ENCODE measurements around the gene NAMPT.

NAMPT gene

DNA sequence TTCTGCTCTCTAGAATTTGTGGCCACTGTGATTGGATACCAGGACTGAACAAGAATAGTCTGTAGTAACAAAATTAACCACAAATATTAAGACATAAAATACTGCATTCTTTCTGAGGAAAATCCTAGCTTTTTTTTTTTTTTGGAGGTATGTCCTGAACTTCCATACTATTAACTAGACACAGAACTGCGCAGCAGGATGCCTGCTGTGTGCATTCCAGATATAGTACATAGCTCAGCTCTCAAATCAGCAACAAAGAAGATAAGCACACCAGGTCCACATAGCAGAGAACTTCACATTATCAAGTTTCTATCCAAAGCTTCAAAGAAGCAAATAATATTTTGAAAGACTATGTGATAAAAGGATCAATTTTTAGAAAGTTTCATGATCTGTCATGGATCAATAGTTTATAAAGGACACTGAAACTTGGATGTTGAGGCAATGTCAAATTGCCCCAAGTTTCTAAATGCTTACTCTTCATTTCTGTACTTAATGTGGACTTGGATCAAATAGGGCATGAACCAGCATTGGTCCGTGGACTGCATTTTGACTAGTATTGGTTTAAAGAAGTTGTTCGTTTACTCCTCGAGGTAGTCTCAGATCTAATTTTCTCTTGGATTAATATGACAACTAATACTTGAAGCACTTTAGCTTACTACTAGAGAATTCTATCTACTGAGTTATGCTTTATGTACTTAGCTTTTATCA lies 15.4 kb downstream of the NAMPT start:
- Mint-ChIP-seq H3K4me3 (no peak overlapping the region), H3K9me3 (no peaks in the 10 kb centered on the region), H3K4me1 (peaks cover 38% of the 10 kb centered on the region), H3K27ac (peak overlapping the region; percentile 23), H3K36me3 (peaks cover 100% of the 10 kb centered on the region)
- ATAC-seq = no peak
- DNase-seq (ENCODE audit: low spot score in 2 of 2) = no peak

DNA sequence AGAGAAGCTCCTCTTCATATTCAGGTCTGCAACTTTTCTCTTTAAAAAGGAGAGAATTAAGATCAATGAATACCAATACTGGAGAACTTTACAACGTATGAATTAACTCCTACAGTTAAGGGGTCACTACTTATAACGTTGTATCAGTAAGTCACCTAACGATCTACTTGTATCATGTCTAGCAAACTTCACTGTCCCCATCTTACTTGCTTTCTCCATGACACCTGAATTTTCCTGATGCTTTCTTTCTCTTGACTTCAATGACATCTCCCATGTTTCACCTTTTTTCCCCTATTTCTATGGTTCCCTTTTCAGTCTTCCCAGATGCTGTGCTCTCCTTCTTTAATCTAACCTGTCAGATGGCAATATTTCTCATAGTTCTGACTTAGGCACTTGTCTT lies 19.6 kb downstream of the NAMPT start:
- Mint-ChIP-seq H3K4me3 (no peak overlapping the region), H3K27ac (peak overlapping the region; percentile 11), H3K4me1 (peaks cover 42% of the 10 kb centered on the region), H3K9me3 (no peaks in the 10 kb centered on the region), H3K36me3 (peaks cover 100% of the 10 kb centered on the region)
- ATAC-seq (no peak), DNase-seq (ENCODE audit: low spot score in 2 of 2) (no peak)

DNA sequence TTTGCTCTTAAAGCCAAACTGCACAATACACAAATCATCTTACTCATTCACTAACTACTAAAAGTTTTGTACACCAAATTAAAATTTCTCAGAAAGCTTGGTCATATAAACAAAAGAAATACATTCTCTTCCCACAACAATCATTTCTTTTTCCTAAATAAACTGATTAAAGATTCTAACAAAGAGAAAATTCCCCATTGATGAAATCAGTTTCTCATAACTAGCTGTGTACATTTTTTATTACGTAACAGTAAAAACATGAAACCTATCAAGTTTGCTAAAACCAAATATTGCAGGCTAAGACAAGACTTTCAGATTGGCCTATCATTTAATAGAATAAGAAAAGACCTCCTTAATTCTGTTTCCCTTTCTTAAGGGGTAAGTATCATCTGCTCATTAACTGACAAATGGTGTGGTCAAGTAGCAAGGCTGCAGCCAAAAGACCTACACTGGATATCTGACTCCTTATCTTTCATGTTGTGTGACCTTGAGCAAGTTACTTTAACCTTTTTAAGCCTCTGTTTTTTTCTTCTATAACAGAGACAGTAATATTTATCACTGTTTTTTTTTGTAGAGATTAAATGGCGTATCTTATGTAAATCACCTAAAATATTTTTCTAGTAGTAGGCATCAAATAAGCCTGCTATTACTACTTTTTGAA lies 22.4 kb downstream of the NAMPT start:
- Mint-ChIP-seq H3K4me3 (no peak overlapping the region), H3K4me1 (peaks cover 48% of the 10 kb centered on the region), H3K27ac (no peak overlapping the region), H3K9me3 (no peaks in the 10 kb centered on the region), H3K36me3 (peaks cover 100% of the 10 kb centered on the region)
- ATAC-seq = no peak
- no peak for DNase-seq (ENCODE audit: low spot score in 2 of 2)

DNA sequence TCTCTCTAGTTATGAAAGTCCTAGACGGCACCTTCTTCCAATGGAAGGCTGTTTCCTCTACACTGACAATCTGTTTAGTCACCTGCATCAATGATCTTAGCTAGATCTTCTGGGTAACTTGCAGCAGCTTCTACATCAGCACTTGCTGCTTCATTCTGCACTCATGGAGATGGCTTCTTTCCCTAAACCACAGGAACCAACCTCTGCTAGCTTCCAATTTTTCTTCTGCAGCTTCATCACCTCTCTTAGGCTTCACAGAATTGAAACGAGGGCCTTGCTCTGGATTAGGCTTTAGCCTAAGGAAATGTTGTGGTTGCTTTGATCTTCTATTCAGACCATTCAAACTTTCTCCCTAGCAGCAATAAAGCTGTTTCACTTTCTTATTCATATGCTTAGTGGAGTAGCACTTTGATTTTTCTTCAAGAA lies 24.6 kb downstream of the NAMPT start:
- DNase-seq (ENCODE audit: low spot score in 2 of 2) (no peak), ATAC-seq (peak; percentile 41)
- Mint-ChIP-seq H3K27ac (peak overlapping the region; percentile 63), H3K36me3 (peaks cover 100% of the 10 kb centered on the region), H3K9me3 (no peaks in the 10 kb centered on the region), H3K4me3 (no peak overlapping the region), H3K4me1 (peaks cover 53% of the 10 kb centered on the region)

DNA sequence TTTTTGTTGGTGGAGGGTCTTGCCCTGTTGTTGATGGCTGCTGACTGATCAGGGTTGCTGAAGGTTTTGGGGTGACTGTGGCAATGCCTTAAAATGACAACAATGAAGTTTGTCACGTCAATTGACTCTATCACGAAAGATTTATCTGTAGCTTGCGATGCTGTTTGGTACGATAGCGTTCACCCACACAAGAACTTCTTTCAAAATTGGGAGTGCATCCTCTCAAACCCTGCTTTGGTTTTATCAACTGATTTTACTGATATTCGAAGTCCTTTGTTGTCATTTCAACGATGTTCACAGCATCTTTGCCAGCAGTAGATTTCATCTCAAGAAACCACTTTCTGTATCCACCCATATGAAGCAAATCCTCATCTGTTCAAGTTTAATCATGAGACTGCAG lies 26.0 kb downstream of the NAMPT start:
- DNase-seq (ENCODE audit: low spot score in 2 of 2) = no peak
- Mint-ChIP-seq H3K4me1 (peaks cover 52% of the 10 kb centered on the region), H3K36me3 (peaks cover 100% of the 10 kb centered on the region), H3K9me3 (no peaks in the 10 kb centered on the region), H3K4me3 (no peak overlapping the region), H3K27ac (peak overlapping the region; percentile 63)
- ATAC-seq = no peak

DNA sequence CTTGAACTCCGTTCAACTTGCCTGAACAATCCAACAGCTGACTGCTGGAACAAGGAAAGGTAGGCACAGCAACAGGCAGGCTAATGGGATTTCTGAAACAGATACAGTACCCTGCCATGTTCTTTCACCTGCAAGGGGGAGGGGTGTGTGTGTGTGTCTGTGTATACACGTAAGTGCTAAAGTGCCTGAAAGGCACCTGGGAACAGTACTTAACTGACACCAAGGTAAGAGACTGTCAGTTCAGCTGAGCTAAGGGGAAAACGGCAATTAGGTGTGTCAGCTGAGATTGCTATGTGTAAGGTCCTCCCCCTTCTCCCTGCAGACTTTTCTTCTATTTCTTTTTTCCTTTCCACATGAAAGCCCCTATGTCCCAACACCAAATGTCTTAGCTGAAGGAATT lies 27.0 kb downstream of the NAMPT start:
- peak overlapping the region; percentile 69 for H3K27ac Mint-ChIP-seq
- ATAC-seq (no peak), DNase-seq (ENCODE audit: low spot score in 2 of 2) (no peak)
- no peak overlapping the region for H3K4me3 Mint-ChIP-seq
- H3K9me3 Mint-ChIP-seq = no peaks in the 10 kb centered on the region
- H3K36me3 Mint-ChIP-seq = peaks cover 100% of the 10 kb centered on the region
- H3K4me1 Mint-ChIP-seq = peaks cover 55% of the 10 kb centered on the region

DNA sequence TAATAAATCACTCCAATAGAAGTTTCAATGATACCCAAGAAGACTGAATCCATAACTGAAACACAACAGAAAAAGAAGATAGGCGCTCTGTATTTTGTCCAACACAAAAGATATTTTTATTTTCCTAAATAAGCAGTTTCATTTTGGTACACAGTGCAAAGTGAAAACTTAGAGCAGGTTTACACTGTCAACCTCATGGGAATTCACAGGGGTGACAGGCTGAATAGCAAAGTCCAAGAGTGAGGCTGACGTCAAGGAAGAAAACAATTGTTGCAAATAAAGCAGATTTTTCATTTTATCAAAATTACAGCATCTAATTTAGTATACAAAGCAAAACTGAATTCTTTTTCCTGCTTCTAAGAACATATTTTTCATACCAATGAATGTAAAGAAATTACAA lies 28.6 kb downstream of the NAMPT start:
- H3K36me3 Mint-ChIP-seq = peaks cover 100% of the 10 kb centered on the region
- no peak overlapping the region for H3K4me3 Mint-ChIP-seq
- no peaks in the 10 kb centered on the region for H3K9me3 Mint-ChIP-seq
- H3K27ac Mint-ChIP-seq = peak overlapping the region; percentile 58
- DNase-seq (ENCODE audit: low spot score in 2 of 2) (no peak), ATAC-seq (no peak)
- H3K4me1 Mint-ChIP-seq = peaks cover 55% of the 10 kb centered on the region

DNA sequence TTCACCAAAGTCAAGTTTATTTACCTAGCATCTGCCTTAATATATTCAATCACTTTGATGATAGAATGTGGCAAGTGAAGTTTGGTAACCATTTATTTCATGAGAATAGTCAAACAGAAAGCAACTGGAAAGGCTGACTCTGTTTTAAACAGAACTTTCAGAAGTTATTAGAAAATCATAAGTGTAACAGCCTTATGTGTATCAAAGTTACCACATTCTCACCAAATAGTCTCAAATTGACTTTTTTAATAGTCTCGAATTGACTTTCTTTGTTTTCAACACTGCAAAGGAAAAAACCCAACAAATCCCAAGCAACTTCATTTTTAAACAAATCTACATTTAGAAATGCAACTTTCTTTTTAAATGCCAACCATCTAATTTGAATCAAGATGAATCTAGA lies 29.5 kb downstream of the NAMPT start:
- ATAC-seq (peak; percentile 86), DNase-seq (ENCODE audit: low spot score in 2 of 2) (no peak)
- no peak overlapping the region for H3K4me3 Mint-ChIP-seq
- peaks cover 46% of the 10 kb centered on the region for H3K4me1 Mint-ChIP-seq
- peak overlapping the region; percentile 58 for H3K27ac Mint-ChIP-seq
- H3K9me3 Mint-ChIP-seq = no peaks in the 10 kb centered on the region
- peaks cover 98% of the 10 kb centered on the region for H3K36me3 Mint-ChIP-seq

DNA sequence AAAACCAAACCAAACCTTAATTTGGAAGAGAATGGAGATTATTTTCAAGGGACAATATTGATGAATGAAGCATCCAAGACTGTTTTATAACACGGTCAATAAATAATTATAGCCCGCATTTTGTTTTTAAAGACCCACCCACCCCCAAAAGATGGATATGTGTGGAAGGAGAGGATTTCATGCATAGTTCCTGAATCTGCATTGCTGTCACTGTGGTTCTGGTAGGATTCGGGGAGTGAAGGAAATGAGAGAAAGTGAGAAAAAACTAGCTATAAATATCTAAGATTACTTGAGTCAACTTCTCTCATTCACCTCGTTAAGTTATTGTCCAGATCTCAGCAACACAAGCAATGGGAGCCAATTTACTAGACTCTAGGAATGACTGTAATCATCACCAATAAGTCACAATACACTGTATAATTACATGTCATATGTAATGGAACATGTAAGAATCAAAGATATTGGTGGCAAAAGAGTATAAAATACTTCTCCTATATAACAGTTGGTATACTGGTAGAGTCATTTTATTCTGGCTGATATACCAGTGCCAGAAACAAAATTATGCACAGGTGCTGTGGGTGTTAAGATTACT lies 30.2 kb downstream of the NAMPT start:
- peak overlapping the region; percentile 58 for H3K27ac Mint-ChIP-seq
- H3K4me1 Mint-ChIP-seq = peaks cover 42% of the 10 kb centered on the region
- H3K36me3 Mint-ChIP-seq = peaks cover 95% of the 10 kb centered on the region
- no peaks in the 10 kb centered on the region for H3K9me3 Mint-ChIP-seq
- no peak overlapping the region for H3K4me3 Mint-ChIP-seq
- ATAC-seq (peak; percentile 66), DNase-seq (ENCODE audit: low spot score in 2 of 2) (no peak)

DNA sequence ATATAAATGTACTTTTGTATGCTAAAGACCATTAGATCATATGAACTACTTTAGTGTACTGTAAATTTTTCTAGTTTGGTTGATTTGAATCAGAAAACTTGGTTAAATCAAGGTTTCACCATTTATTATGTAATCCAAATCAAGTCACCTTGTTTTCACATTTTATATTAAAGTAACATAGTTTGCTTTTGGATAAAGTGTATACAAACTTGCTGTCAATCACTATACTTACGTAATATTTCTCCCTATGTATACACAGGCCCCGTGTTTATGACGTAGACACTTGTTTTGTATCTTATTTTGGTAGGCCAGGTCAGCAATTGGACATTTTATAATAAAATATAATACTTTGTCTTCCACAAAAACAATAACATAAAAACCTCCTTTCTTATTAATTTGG lies 32.2 kb downstream of the NAMPT start:
- no peak overlapping the region for H3K4me3 Mint-ChIP-seq
- H3K27ac Mint-ChIP-seq = peak overlapping the region; percentile 58
- DNase-seq (ENCODE audit: low spot score in 2 of 2) (no peak), ATAC-seq (no peak)
- H3K4me1 Mint-ChIP-seq = peaks cover 36% of the 10 kb centered on the region
- peaks cover 95% of the 10 kb centered on the region for H3K36me3 Mint-ChIP-seq
- peaks cover 4% of the 10 kb centered on the region for H3K9me3 Mint-ChIP-seq

DNA sequence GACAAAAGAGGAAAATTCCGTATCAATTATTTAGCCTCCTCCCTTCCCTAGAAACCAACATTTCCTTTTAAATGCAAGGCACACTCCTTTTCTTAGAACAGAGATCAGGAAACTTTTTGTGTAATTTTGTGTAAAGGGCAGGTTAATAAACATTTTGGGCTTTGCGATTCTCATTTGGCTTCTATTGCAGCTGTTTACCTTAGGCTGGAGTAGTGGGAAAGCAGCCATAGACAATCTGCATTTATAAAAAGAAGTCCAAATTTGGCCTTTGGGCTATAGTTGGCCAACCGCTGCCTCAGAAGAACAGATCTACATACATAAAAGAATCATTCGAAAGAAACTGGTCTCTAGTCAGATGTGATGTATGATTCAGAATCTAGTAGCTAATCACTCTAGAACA lies 35.3 kb downstream of the NAMPT start:
- Mint-ChIP-seq H3K4me1 (peaks cover 17% of the 10 kb centered on the region), H3K36me3 (peaks cover 74% of the 10 kb centered on the region), H3K4me3 (no peak overlapping the region), H3K27ac (no peak overlapping the region), H3K9me3 (peaks cover 9% of the 10 kb centered on the region)
- DNase-seq (ENCODE audit: low spot score in 2 of 2) (no peak), ATAC-seq (no peak)

DNA sequence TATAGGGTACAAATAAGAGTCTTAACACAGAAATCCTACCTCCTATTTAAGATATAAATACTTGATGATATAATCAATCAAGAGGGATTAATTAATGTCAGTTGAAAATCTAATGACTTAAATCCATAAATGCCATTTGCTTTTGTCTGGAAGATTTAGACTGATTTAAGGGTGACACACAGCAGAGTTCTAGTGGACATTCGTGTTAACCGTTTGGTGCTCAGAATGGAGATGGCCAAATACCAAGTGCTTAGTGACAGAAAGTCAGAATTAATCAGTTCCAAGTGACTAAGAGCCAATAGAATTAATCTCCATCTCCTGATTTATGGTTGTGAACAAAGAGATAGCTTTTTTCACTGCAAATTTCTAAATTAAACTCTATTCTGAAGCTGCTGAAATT lies 36.2 kb downstream of the NAMPT start:
- no peak for ATAC-seq
- Mint-ChIP-seq H3K9me3 (peaks cover 15% of the 10 kb centered on the region), H3K36me3 (peaks cover 65% of the 10 kb centered on the region), H3K4me3 (no peak overlapping the region), H3K27ac (no peak overlapping the region), H3K4me1 (peaks cover 9% of the 10 kb centered on the region)
- no peak for DNase-seq (ENCODE audit: low spot score in 2 of 2)

DNA sequence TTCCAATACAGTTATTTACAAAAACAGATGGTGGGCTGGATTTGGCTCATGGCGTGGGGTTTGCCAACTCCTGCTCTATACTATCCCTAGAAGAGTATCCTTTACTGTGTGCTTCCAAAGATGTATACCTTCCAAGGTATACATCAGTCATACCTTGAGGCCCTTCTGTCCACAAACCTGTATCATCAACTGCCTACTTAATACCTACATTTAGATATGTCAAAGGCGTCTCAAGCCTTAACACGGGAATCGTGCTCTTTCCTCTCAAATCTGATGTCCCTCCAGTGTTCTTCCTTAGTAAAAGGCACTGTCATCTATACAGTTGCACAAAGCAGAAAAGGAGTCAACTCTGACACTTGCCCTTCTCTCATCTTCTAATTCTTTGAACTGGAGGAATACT lies 36.9 kb downstream of the NAMPT start:
- Mint-ChIP-seq H3K27ac (peak overlapping the region; percentile 20), H3K4me3 (no peak overlapping the region), H3K9me3 (peaks cover 16% of the 10 kb centered on the region), H3K4me1 (peaks cover 1% of the 10 kb centered on the region), H3K36me3 (peaks cover 58% of the 10 kb centered on the region)
- DNase-seq (ENCODE audit: low spot score in 2 of 2) = no peak
- ATAC-seq = peak; percentile 49

DNA sequence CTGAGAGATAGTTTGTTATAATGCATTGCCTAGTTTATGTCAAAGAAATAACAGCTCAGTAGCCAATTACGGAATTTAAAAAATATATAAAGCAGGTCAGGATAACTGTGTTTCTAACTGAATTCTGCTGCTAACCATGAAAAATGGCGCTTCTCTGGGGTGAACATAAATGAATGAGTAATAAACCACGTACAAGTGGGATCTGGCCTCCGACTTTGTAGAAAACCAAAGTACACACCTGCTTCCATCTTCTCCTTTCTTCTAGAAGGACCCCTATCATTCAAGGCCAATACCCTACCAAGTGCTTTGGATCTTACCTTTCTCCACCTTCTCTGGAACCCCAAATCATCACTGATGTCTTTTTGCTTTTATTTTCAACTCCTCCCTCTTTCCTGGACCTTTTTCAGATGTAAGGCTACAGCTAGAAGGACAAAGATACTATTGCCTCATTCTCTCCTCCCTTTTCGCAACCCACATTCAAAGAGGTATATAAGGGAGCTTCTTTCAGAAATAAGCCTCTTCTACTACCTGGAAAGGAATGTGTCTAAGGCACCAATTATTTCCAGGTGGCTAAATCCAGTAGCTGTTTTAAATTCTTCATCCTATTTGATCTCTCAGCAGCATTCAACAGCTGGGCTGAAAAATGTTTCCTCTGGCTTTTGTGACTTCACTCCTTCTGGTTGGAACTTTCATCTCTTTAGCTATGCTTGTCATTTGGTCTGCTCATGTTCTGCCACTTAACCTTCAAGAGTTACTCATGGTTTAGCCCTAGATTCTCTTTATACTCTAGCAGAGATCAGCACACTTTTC lies 37.7 kb downstream of the NAMPT start:
- Mint-ChIP-seq H3K27ac (peak overlapping the region; percentile 20), H3K4me3 (no peak overlapping the region), H3K36me3 (peaks cover 50% of the 10 kb centered on the region), H3K9me3 (peaks cover 16% of the 10 kb centered on the region), H3K4me1 (no peaks in the 10 kb centered on the region)
- peak; percentile 55 for ATAC-seq
- no peak for DNase-seq (ENCODE audit: low spot score in 2 of 2)

DNA sequence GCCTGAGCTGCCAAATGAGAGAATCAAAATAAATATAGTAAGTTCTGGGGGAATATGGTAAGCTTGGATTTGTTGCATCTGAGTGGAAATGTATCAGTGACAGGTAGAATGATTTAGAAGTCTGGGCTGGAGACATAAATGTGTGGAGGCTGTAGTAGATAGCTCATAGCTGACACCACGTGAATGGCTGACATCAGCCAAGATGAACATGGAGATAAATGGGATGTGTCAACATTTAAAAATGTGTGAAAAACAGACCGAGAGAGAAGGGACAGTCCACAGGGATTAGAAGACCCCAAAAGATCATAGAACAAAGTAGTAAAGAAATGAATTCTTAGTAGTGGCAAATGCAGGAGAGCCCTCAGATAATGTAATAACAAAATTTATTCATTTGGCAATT lies 40.9 kb downstream of the NAMPT start:
- Mint-ChIP-seq H3K27ac (no peak overlapping the region), H3K4me1 (no peaks in the 10 kb centered on the region)
- no peak for ATAC-seq

More for the DNA sequence above, 40.9 kb downstream of the NAMPT start:
- Mint-ChIP-seq H3K4me3 (no peak overlapping the region), H3K36me3 (peaks cover 23% of the 10 kb centered on the region), H3K9me3 (peaks cover 16% of the 10 kb centered on the region)
- no peak for DNase-seq (ENCODE audit: low spot score in 2 of 2)
